Measurements from ENCODE around the gene HAUS5.
A peak's percentile ranks its signal among the peaks of the same experiment; 100 is the strongest.
"Not testable (repeated sequence)": the region's sequence is repeated elsewhere in the genome, so short reads cannot be mapped to it uniquely, and the experiment has no call there.

The HAUS5 gene

GRCh38 chr19:35612559-35613321 lies at the start of gene HAUS5:
Gene HAUS5, plus strand, starts transcription at chr19:35612735. Its CDS starts 60 bp downstream, at chr19:35612795.
- DNase-seq (ENCODE audit: low read depth in 2 of 2): peak; percentile 88 to 94

GRCh38 chr19:35562776-35563175 lies 49.8 kb upstream of the HAUS5 start:
- no peak for DNase-seq (ENCODE audit: low read depth in 2 of 2)

- DNase-seq (ENCODE audit: low read depth in 2 of 2): no peak
These were observed 49.2 kb upstream of the HAUS5 start, which contains the start of gene ATP4A for GRCh38 chr19:35563207-35563829. Gene ATP4A, minus strand, starts transcription at chr19:35563658. Its CDS starts 29 bp downstream, at chr19:35563629.

GRCh38 chr19:35565016-35565856 lies 47.3 kb upstream of the HAUS5 start:
- DNase-seq (ENCODE audit: low read depth in 2 of 2): no peak

- DNase-seq (ENCODE audit: low read depth in 2 of 2): no peak
These were observed 45.8 kb upstream of the HAUS5 start for GRCh38 chr19:35566738-35567137.

- no peak for DNase-seq (ENCODE audit: low read depth in 2 of 2)
These were observed 43.2 kb upstream of the HAUS5 start for GRCh38 chr19:35569281-35569781.

- no peak for DNase-seq (ENCODE audit: low read depth in 2 of 2)
These were observed 41.0 kb upstream of the HAUS5 start for GRCh38 chr19:35571406-35571965.

GRCh38 chr19:35577918-35578317 lies 34.6 kb upstream of the HAUS5 start:
- DNase-seq (ENCODE audit: low read depth in 2 of 2): no peak

GRCh38 chr19:35578707-35579106 lies 33.8 kb upstream of the HAUS5 start:
- no peak for DNase-seq (ENCODE audit: low read depth in 2 of 2)

- DNase-seq (ENCODE audit: low read depth in 2 of 2): no peak
These were observed 29.8 kb upstream of the HAUS5 start for GRCh38 chr19:35582760-35583159.

- no peak for DNase-seq (ENCODE audit: low read depth in 2 of 2)
These were observed 26.7 kb upstream of the HAUS5 start, which contains the start of gene PMIS2 for GRCh38 chr19:35585848-35586247. Gene PMIS2, plus strand, starts transcription at chr19:35586173. Its CDS starts 87 bp downstream, at chr19:35586260.

- no peak for DNase-seq (ENCODE audit: low read depth in 2 of 2)
These were observed 25.2 kb upstream of the HAUS5 start for GRCh38 chr19:35587321-35587720.

- no peak for DNase-seq (ENCODE audit: low read depth in 2 of 2)
These were observed 21.7 kb upstream of the HAUS5 start for GRCh38 chr19:35590875-35591274.

- no peak for DNase-seq (ENCODE audit: low read depth in 2 of 2)
These were observed 20.3 kb upstream of the HAUS5 start for GRCh38 chr19:35592226-35592625.

GRCh38 chr19:35595026-35595425 lies 17.5 kb upstream of the HAUS5 start:
- DNase-seq (ENCODE audit: low read depth in 2 of 2): not testable (repeated sequence)

- no peak for DNase-seq (ENCODE audit: low read depth in 2 of 2)
These were observed 16.6 kb upstream of the HAUS5 start for GRCh38 chr19:35595928-35596327.

- no peak for DNase-seq (ENCODE audit: low read depth in 2 of 2)
These were observed 16.1 kb upstream of the HAUS5 start for GRCh38 chr19:35596366-35596999.

GRCh38 chr19:35601971-35602370 lies 10.6 kb upstream of the HAUS5 start:
- no peak for DNase-seq (ENCODE audit: low read depth in 2 of 2)

GRCh38 chr19:35604436-35604835 lies 8.1 kb upstream of the HAUS5 start:
- not testable (repeated sequence) for DNase-seq (ENCODE audit: low read depth in 2 of 2)

GRCh38 chr19:35607170-35607569 lies 5.4 kb upstream of the HAUS5 start:
- not testable (repeated sequence) for DNase-seq (ENCODE audit: low read depth in 2 of 2)

- no peak for DNase-seq (ENCODE audit: low read depth in 2 of 2)
These were observed 4.9 kb upstream of the HAUS5 start for GRCh38 chr19:35607661-35608060.
